Measurements from ENCODE around the gene RNU6-7.
A peak's percentile ranks its signal among the peaks of the same experiment; 100 is the strongest.

The RNU6-7 gene

DNA sequence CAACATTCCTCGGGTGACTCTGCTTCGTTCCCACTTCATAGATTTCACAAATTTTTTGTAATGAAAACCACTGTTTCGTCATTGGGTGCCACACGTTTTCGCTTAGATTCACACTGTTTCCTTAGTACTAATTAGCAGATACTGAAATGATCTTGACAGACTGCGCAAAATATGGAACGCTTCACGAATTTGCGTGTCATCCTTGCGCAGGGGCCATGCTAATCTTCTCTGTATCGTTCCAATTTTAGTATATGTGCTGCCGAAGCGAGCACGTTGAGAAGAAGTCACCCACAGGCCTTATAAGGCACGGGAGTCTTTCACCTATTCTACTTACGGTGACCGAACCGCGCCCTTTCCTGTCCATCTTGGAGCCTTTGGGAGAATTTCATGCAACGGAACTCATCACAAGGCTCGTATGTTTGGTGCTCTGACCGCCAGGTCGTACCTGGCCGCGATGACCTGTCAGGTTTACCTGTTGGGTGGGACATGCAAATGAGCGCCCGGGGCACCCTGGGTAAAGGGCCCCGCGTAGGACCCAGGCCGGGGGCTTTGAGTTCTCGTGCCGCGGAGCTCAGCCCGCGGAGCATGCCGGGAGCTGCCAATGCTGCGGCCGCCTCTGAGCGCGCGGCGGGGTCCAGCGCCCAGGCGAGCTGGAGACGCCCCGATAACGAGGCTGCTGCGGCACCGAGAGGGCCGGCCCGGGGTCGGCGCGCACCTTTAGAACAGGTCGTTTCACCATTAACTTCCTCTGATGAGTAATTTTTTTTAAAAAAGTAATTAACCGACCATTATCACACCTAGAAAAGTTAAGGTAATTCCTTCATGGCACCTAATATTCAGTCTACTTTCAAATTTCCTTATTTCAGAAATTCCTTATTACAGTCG, 1.4 kb downstream of the RNU6-7 start, which contains the start of gene RNU6-8:
TSS of gene RNU6-8 (minus strand) at position 272 of the 885 bp plus-strand sequence.
- TF ChIP-seq, protein P1, sequence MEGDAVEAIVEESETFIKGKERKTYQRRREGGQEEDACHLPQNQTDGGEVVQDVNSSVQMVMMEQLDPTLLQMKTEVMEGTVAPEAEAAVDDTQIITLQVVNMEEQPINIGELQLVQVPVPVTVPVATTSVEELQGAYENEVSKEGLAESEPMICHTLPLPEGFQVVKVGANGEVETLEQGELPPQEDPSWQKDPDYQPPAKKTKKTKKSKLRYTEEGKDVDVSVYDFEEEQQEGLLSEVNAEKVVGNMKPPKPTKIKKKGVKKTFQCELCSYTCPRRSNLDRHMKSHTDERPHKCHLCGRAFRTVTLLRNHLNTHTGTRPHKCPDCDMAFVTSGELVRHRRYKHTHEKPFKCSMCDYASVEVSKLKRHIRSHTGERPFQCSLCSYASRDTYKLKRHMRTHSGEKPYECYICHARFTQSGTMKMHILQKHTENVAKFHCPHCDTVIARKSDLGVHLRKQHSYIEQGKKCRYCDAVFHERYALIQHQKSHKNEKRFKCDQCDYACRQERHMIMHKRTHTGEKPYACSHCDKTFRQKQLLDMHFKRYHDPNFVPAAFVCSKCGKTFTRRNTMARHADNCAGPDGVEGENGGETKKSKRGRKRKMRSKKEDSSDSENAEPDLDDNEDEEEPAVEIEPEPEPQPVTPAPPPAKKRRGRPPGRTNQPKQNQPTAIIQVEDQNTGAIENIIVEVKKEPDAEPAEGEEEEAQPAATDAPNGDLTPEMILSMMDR (conservative IDR thresholded peaks at IDR 0.05; ENCODE audit: low read length), result no peak
- peak within 1 kb of the TSS; percentile 70 for H3K4me3 ChIP-seq (ENCODE audit: low read length)
- peak; percentile 89 for DNase-seq (ENCODE audit: low read depth)

DNA sequence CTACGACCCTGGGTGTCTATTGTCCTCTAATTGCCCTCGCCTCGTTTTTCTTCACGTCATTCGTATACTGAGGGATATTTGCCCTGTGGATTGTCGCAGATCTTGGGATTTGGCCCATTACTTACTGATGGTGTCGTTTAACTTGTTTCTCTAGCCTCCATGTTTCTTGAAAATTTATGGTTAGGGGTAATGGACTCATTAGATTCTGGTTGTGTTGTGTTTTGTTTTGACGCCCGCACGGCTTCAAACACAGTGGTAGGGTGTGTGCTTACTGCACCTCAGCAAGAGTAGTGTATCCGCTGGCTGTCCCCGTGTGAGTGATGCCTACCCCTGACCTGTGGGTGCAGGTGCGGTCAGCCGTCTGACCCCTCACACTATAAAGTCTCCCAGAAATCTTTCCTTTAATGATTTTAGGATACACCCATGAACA, 2.1 kb downstream of the RNU6-7 start:
- H3K4me3 ChIP-seq (ENCODE audit: low read length), result peak overlapping the region; percentile 70
- DNase-seq (ENCODE audit: low read depth), result no peak
- TF ChIP-seq, protein P1 (conservative IDR thresholded peaks at IDR 0.05; ENCODE audit: low read length), result no peak

DNA sequence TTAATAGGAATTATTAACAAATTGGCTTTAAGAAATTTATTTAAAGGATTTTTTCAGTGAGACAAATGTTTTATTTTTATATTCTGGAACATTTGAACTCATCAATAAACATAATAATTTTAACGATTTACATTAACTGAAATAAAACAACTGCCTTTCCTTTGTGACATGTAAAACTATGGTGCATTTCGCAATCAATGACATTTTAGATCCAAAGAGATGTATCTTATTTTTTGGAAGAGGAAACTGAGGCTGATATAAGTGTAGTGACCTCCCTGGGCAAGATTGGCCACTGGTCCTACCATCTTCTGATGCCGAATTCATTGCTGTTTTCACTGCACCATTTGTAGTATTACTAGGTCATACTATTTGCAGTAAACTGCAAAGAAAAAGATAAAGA, 3.7 kb downstream of the RNU6-7 start:
- DNase-seq (ENCODE audit: low read depth), result no peak
- H3K4me3 ChIP-seq (ENCODE audit: low read length), result no peak overlapping the region
- TF ChIP-seq, protein P1 (conservative IDR thresholded peaks at IDR 0.05; ENCODE audit: low read length), result no peak

DNA sequence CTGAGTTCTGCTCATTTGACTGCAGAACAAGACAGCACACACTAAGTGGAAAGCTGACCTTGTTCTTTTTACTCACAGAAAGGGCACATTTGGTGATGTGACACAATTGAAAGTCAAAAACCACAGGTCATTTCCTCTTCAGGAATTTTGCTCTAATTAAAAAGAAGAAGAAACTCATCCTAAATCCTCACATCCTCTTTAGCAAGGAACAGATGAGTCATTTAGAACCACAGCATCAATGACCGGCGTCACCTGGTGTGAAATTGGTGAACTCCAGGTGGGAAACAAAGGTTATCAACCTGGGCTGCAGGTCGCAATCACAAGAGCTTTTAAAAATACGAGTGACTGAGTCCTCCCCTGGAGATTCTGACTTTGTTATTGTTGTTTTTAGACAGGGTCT, 4.1 kb downstream of the RNU6-7 start:
- TF ChIP-seq, protein P1 (conservative IDR thresholded peaks at IDR 0.05; ENCODE audit: low read length), result no peak
- DNase-seq (ENCODE audit: low read depth), result no peak
- no peak overlapping the region for H3K4me3 ChIP-seq (ENCODE audit: low read length)

DNA sequence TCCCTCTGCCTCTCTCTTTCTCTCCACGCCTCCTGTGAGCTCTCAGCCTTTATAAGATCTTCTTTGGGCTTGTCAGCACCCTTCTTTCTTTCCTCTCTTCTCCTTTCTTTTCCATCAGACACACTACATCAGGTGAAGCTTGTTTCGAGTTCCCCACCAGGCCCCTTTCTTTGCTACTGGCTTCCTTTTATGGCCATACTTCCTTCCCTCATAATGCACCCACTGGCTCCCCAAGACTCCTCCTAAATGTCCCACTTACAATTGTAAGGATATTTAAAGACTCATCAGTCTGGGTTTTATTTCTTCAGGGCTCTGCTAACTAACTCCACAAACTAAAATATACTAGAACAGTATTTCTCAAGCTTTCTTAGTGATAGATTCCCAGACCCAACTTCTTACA, 4.7 kb downstream of the RNU6-7 start:
- no peak overlapping the region for H3K4me3 ChIP-seq (ENCODE audit: low read length)
- TF ChIP-seq, protein P1 (conservative IDR thresholded peaks at IDR 0.05; ENCODE audit: low read length), result no peak
- no peak for DNase-seq (ENCODE audit: low read depth)

DNA sequence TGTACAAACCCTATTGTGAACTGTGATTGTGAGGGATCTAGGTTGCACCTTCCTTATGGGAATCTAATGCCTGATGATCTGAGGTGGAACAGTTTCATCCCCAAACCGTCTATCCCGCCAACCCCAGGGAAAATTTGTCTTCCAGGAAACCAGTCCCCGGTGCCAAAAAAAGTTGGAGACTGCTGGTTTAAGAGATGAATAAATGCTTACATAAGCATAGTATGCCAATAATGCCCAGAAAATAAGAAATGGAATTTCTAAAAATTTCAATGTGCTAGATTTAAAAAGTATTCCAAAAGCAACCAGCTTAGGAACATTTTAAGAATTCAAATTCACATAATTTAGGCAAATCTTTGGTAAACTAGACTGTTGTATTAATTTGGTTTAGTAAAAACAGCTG, 6.6 kb downstream of the RNU6-7 start:
- H3K4me3 ChIP-seq (ENCODE audit: low read length), result no peak overlapping the region
- TF ChIP-seq, protein P1 (conservative IDR thresholded peaks at IDR 0.05; ENCODE audit: low read length), result no peak
- DNase-seq (ENCODE audit: low read depth), result no peak

DNA sequence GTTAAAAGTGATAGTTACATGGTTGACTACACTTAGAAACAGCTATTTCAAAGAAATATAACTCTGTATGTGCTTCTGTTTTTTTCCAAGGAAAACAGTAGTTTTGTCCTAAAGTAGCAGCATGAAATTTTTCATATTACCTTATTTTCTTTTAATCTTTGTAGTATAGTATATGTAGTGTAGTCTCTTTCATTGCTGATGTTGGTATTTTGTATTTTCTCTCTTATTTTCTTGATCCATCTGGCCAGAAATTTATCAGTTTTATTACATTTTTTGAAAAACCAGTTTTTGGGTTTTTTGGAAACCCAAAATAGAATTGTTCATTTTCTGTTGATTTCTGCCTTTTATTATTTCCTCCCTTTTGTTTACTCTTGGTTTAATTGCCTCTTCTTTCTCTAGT, 7.6 kb downstream of the RNU6-7 start:
- TF ChIP-seq, protein P1 (conservative IDR thresholded peaks at IDR 0.05; ENCODE audit: low read length), result no peak
- DNase-seq (ENCODE audit: low read depth), result no peak
- H3K4me3 ChIP-seq (ENCODE audit: low read length), result no peak overlapping the region
